Activated CD8-positive, alpha-beta memory T cell treated with anti-CD3 and anti-CD28 coated beads, Interleukin-2, amount 50 U/mL, for 1 hour (primary cell): Measurements from ENCODE around the gene CARMIL1.

Experiments
- DNase-seq: peaks from one replicate; pipeline ENCODE4 v3.0.0-alpha.2; 2020; ENCODE audit errors: extremely low read depth

CARMIL1 gene

GRCh38 chr6:25614052-25614451, 334.9 kb downstream of the CARMIL1 start:
- no peak for DNase-seq

- no peak for DNase-seq
Observed at GRCh38 chr6:25615471-25615870, 336.3 kb downstream of the CARMIL1 start.

- DNase-seq: no peak
Observed at GRCh38 chr6:25617997-25618396, 338.8 kb downstream of the CARMIL1 start.

DNA sequence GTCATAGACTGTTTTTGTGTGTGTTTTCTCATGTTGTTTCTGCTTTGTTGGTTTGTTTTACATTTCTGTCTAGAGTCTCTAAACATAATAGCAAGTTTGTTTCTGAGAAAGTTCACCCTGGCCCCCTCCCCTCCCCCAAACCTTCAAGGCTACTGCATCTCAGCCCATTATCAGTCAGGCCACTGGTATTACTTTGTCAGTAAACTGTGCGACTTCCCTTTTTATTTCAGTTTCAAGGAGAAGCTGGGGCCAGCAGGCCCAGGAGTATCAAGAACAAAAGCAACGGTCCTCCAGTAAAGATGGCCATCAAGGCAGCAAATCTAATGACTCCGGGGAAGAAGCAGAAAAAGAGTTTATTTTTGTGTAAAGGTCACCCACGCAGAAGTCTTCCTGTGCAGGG, 340.0 kb downstream of the CARMIL1 start:
- DNase-seq: no peak

DNA sequence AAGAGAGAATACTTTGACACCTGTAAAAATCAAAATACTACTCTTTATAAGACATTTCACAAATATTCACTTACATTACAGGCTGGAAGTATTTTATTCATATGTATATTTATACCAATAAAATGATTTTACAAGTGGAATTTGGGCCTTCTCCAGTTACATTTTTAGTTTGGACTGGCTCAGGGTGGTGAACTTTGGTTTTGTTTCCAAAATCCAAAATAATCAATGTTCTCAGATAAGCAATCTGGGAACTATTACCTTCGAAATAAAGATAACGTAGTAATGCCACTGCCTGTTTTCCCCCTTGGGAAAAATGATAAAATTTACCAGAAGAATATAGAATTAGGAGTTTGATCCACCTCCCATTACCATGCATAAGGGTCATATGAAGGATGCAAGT, 341.2 kb downstream of the CARMIL1 start:
- no peak for DNase-seq

GRCh38 chr6:25623065-25623464, 343.9 kb downstream of the CARMIL1 start:
- no peak for DNase-seq

- DNase-seq: no peak
Observed at GRCh38 chr6:25623879-25624278, 344.7 kb downstream of the CARMIL1 start.

GRCh38 chr6:25627001-25627400, 347.8 kb downstream of the CARMIL1 start:
- DNase-seq: no peak

DNA sequence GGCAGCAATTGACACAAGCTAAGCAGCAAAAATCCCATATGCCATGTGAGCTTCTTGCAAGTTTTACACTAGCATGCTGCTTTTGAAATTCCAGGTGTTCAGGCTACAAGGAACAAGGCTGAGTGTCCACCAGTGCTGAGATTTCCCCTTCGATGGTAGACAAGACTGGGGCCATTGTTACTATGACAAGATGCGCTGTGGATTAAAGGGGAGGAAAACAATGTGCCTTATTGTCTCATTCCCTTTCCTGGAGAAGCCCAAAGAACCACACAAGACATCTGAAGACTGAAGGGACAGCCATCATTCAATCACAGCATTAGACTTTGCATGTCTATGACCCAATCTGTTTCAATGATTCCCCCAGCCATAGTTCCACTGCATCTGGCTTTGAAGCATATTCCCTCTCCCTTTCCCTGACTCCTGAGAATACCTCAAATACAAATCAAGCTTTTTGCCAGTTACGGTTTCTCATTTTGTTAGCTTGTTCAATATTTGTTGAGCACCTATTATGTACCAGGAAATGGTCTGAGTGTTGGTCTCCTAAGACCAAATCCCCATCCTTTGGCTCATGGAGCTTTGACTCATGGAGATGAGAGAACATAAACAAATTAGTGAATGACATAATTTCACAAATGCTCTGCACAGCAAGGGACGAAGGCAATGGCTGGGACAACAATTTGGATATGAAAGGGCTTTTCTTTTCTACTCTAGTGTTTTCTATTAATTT, 349.5 kb downstream of the CARMIL1 start:
- no peak for DNase-seq

DNA sequence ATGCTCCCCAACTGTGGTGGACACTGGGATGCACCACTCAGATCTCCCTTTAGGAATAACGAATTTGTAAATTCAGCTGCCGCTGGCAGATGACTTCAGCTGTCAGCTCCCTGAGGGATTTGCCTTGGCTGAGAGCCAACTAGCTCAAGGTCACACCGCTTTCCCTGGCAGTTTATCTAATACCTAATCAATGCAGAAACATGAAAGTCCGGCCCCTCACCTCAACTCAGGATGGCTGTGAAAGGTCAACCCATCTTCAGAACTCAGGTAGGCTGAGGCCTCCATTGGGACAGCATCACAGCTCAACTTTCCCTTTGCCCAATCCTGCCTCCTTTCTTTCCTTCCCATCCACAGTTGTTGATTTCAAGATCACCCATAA, 350.0 kb downstream of the CARMIL1 start:
- DNase-seq: no peak

GRCh38 chr6:25630508-25631278, 351.5 kb downstream of the CARMIL1 start:
- no peak for DNase-seq

GRCh38 chr6:25635886-25636317, 356.7 kb downstream of the CARMIL1 start:
- no peak for DNase-seq

- DNase-seq: no peak
Observed at GRCh38 chr6:25637211-25637610, 358.0 kb downstream of the CARMIL1 start.

GRCh38 chr6:25637960-25638434, 358.8 kb downstream of the CARMIL1 start:
- no peak for DNase-seq

GRCh38 chr6:25639653-25640052, 360.5 kb downstream of the CARMIL1 start:
- DNase-seq: no peak

- DNase-seq: no peak
Observed at GRCh38 chr6:25640446-25640845, 361.3 kb downstream of the CARMIL1 start.

GRCh38 chr6:25640891-25641290, 361.7 kb downstream of the CARMIL1 start:
- no peak for DNase-seq

GRCh38 chr6:25641377-25641776, 362.2 kb downstream of the CARMIL1 start:
- DNase-seq: no peak

DNA sequence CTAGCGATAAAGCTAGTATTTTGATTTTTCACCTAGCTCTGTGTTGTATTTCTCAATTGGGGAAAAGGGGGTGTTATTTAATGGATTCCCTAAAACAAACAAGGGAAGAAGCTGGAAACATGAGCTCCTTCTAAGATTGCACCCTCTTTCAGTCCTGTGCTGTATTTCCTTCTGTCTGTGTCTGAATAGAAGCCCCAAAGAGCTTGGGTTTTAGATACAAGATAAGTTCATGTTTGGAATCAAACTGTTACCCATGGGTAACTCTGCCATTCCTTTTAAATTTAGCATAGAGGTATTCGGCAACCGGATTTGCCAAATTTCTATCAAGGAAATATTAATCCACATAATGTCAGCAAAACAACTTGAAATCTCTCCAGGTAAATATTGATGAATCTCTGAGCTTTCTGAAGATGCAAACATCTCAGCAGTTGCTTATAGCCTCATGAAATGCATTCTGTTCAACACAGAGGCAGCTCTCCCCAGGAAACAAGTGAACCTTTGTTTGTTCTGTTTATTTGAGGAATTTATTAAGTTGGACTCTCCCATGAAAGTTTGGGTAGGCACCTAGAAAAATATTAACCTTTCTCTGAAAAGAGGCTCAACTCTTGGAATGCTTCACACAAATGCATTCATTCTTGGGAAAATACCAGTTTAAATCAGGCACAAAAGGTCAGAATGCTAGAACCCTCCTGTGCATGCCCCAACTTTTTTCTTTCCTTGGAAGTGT, 362.9 kb downstream of the CARMIL1 start:
- DNase-seq: no peak

DNA sequence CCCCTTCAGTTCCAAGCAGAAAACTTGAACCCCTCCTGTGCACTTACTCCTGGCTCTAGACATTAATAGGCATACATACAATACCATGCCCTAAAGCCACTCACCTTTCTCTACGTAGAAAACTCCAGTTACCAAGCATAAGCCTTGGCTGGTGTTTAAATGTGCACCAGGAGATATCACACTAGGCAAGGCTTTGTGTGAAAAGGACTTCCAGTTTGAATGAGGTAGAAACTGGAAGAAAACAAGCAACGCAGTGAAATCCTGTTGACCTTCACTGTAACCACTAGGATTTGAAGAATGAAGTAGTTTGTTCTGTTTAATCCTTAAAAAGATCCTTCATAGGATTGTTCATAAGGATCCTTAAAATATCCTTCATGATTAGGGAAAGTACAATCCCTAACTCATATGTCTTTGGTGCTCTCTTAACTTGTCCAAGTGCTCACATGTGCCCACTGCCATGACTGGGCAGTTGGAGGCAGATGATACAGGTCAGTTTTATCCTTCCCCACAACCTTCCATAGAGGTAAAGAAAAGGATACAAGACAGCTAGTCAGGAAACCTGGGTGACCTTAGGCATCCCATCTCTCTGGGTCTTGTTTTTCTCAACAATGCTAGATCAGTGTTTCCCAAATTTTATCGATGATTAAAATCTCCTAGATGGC, 363.6 kb downstream of the CARMIL1 start:
- DNase-seq: no peak

- DNase-seq: no peak
Observed at GRCh38 chr6:25645916-25646315, 366.7 kb downstream of the CARMIL1 start.

- no peak for DNase-seq
Observed at GRCh38 chr6:25649611-25650010, 370.4 kb downstream of the CARMIL1 start.
